GM13976 (cell line): ENCODE results near the gene TBC1D22A.
"Not testable (repeated sequence)": the region's sequence is repeated elsewhere in the genome, so short reads cannot be mapped to it uniquely, and the experiment has no call there.

Source experiments
- DNase-seq: peaks from one replicate; pipeline ENCODE4 v3.0.0; 2012; ENCODE audit warnings: low spot score
- CTCF ChIP-seq: IDR thresholded peaks from 2 replicates; pipeline ENCODE4 v1.5.1; 2012; ENCODE audit warnings: borderline replicate concordance, mild to moderate bottlenecking; ENCODE audit not compliant: insufficient read depth; ENCODE audit errors: extremely low read depth, missing control alignments, control extremely low read depth
- in situ Hi-C: fragments of 300-500 bp; cut with MboI; formaldehyde crosslinking; loops from one replicate; pipeline ENCODE4 v1.12.0; 2022; ENCODE audit warnings: low sequenced_read_pairs, mixed read lengths, inconsistent platforms; ENCODE audit not compliant: unreplicated experiment

The TBC1D22A gene

GRCh38 chr22:46777609-46777970, 15.1 kb downstream of the TBC1D22A start:
- peak; percentile 71 for DNase-seq

GRCh38 chr22:46779023-46779422, 16.6 kb downstream of the TBC1D22A start:
- in situ Hi-C loops, result no loop called here
- no peak for DNase-seq
- TF ChIP-seq CTCF, result no peak

More at GRCh38 chr22:46777609-46777970, 15.1 kb downstream of the TBC1D22A start:
- TF ChIP-seq CTCF, result no peak
- in situ Hi-C loops, result no loop called here

- no peak for TF ChIP-seq CTCF
- in situ Hi-C loops, result no loop called here
- no peak for DNase-seq
Measured at GRCh38 chr22:46779651-46780050, 17.2 kb downstream of the TBC1D22A start.

GRCh38 chr22:46780453-46780852, 18.0 kb downstream of the TBC1D22A start:
- no peak for TF ChIP-seq CTCF
- in situ Hi-C loops, result no loop called here
- no peak for DNase-seq

GRCh38 chr22:46781291-46781690, 18.8 kb downstream of the TBC1D22A start:
- in situ Hi-C loops, result no loop called here
- DNase-seq, result no peak
- TF ChIP-seq CTCF, result no peak

- in situ Hi-C loops, DNase-seq: not testable (repeated sequence)
Measured at GRCh38 chr22:46782200-46782599, 19.8 kb downstream of the TBC1D22A start.

- in situ Hi-C loops, result no loop called here
- DNase-seq, result no peak
- no peak for TF ChIP-seq CTCF
Measured at GRCh38 chr22:46783721-46784120, 21.3 kb downstream of the TBC1D22A start.
